ENCODE data around the gene COMT. TPM values are rescaled to one million over a fixed set of nuclear protein-coding genes. Genes with fewer than 3 reads are reported as not detected.

Gene COMT
- total RNA-seq, 1 donor = 50.4 TPM

DNA sequence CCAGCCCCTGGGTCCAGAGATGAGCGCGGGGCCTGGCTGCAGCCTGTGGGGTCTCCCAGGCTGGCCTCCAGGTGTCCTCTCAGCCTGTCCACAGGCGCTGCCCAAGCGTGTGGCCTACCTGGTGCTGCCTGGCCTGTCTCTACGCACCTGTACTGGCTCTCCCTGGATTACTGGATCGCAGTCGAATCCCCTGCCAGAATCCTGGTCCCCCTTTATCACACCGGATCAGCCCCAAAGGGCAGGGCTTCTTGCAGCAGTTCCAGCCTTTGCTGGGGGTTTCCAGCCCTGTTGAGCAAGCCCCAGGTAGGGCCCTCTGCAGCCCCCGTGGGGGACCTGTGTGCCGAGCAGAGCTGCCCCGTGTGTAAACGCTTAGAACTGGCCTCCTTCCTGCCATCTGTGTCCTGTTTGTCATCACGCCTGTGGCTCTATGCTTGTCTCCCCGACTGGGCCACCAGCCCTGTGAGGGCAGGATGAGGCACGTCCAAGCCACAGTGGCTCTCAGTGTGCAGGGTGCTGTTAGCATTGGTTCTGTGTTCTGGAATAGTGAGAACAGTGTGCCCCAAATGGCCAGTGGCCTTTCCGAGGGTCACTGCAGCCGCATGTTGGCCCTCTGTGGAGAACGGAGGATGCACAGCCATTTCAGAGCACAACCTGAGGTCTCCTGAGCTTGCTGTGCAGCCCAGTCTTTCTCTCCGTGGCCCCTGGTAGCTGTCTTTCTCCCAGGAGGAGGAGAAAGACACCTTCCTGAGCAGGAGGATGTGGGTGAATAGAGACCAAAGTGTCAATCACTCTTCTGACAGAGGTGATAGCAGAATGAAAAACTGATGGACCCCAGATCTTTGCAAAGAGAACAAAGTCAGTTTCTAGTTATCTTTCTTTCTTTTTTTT, 13.9 kb downstream of the COMT start:
- no peak overlapping the region for H3K4me3 ChIP-seq (ENCODE audit: low read length)
- H3K27me3 ChIP-seq (ENCODE audit: insufficient read depth, low read length) = no peaks in the 10 kb centered on the region
- no peaks in the 10 kb centered on the region for H3K9me3 ChIP-seq (ENCODE audit: low read depth, low read length)
- H3K4me1 ChIP-seq (ENCODE audit: insufficient read depth, low read length) = no peaks in the 10 kb centered on the region

DNA sequence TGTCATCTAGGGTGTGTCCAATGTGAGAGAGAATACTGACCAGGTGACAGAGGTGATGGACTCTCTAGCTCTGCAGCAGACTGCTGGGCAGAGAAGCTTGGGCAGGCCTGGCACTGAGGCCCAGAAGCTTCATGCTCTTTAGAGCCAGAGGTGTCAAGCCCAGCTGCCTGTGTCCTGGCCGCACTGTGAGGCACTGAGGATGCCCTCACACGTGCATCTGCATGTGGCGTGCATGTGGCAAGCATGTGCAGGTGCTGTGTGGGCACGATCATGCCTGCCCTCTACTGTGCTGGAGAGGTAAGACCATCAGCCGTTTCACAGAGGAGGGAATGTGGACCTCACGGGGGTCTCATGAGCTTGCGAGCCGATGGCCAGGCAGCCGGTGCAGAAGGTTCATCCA, 15.9 kb downstream of the COMT start:
- Histone ChIP-seq H3K27me3 (ENCODE audit: insufficient read depth, low read length) (no peaks in the 10 kb centered on the region), H3K4me1 (ENCODE audit: insufficient read depth, low read length) (no peaks in the 10 kb centered on the region), H3K4me3 (ENCODE audit: low read length) (no peak overlapping the region), H3K9me3 (ENCODE audit: low read depth, low read length) (no peaks in the 10 kb centered on the region)

DNA sequence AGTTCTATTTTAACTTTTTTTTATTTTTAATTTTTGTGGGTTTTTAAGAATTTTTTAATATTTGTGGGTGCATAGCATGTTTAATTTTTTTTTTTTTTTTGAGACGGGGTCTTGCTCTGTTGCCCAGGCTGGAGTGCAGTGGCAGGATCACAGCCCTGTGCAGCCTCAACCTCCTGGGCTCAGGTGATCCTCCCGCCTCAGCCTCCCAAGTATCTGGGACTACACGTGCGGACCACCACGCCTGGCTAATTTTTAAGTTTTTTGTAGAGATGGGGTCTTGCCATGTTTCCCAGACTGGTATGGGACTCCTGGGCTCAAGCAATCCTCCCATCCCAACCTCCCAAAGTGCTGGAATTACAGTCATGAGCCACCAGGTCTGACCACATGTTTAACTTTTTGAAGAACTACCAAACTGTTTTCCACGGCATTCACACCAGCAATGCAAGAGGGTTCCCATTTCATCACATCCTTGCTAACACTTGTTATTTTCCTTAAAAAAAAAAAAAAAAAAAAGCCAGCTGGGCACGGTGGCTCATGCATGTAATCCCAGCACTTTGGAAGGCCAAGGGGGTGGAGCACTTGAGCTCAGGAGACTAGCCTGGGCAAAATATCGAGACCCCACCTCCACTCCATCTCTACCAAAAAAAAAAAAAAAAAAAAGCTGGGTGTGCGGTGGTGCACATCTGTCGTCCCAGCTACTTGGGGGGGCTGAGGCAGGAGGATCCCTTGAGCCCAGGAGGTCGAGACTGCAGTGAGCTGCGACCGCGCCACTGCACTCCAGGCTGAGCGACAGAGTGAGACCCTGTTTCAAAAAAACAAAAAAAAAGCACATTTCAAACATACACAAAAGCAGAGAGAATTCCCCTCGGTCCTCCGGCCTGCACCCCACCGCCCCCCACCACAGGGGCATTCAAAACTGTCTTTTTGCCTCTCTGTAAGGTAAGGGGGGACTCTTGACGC, 16.8 kb downstream of the COMT start:
- Histone ChIP-seq H3K4me1 (ENCODE audit: insufficient read depth, low read length) (no peaks in the 10 kb centered on the region), H3K9me3 (ENCODE audit: low read depth, low read length) (no peaks in the 10 kb centered on the region), H3K4me3 (ENCODE audit: low read length) (no peak overlapping the region), H3K27me3 (ENCODE audit: insufficient read depth, low read length) (no peaks in the 10 kb centered on the region)

DNA sequence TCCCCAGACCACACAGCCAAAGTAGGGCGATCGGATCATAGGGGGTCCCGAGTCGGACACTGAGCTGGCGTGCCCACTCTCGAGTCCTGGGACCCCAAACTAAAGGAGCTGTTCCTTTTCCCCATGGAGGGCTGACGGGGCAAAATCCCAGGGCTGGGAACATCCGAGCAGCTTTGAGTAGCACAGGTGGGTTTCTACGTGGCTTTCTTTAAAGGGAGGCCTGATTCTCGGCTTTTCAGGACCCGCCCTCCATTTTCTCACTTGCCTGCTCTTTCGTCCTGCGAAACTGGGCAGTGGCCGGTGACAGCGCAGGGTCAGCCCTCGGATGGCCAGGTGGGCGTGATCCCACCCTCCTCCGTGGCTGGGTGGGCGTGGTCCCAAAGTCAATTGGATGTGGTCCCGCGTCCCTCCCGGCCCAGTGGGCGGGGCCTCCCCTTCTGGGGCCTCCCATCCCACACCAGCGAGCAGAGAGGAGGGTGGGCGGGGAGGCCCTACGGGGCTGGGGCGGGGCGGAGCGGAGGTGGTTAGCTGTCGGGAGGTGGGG, 17.5 kb downstream of the COMT start:
- H3K4me3 ChIP-seq (ENCODE audit: low read length) = no peak overlapping the region

DNA sequence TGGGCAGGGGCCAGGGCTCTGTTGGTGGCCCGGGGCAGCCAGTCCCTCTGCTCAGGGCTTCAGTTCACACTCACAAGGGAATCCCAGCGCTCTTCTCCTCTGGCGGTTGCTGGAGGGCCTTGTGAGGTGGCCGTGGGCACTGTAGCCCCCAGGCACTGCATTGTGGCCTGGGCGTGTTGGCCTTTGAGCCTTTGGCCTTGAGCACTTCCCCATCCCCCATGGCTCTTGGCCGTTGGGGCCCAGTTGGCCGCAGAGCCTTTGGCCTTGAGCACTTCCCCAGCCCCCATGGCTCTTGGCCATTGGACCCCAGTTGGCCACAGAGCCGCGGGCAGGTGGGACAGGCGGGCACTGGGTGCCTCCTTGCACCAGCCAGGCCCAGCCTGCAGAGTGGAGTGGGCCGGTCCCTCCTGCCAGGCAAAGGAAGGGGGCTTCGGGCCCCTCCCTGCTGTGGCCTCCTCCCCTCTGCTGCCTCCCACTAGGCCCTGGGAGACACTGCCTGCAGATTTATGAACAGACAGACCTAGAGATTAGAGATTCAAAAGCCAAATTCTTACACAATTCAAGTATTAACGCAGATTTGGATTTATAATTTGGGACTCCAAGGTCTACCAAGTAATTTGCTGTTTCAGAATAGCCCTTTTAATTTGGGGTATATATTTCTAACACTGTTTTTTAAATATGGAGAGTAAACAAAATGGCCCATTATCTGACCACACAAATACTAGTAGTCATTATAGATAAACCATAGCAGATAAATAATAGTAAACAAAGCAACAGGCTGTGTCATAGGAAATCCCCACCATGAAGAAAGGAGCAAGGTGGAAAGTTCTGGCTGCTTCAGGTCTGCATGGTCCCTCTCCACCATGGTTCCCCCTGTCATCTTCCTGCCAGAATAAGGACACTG, 18.3 kb downstream of the COMT start:
- H3K27me3 ChIP-seq (ENCODE audit: insufficient read depth, low read length) = no peaks in the 10 kb centered on the region
- H3K9me3 ChIP-seq (ENCODE audit: low read depth, low read length) = no peaks in the 10 kb centered on the region
- no peak overlapping the region for H3K4me3 ChIP-seq (ENCODE audit: low read length)
- H3K4me1 ChIP-seq (ENCODE audit: insufficient read depth, low read length) = no peaks in the 10 kb centered on the region

More for the DNA sequence above, 17.5 kb downstream of the COMT start:
- no peaks in the 10 kb centered on the region for H3K4me1 ChIP-seq (ENCODE audit: insufficient read depth, low read length)
- H3K9me3 ChIP-seq (ENCODE audit: low read depth, low read length) = no peaks in the 10 kb centered on the region
- no peaks in the 10 kb centered on the region for H3K27me3 ChIP-seq (ENCODE audit: insufficient read depth, low read length)

DNA sequence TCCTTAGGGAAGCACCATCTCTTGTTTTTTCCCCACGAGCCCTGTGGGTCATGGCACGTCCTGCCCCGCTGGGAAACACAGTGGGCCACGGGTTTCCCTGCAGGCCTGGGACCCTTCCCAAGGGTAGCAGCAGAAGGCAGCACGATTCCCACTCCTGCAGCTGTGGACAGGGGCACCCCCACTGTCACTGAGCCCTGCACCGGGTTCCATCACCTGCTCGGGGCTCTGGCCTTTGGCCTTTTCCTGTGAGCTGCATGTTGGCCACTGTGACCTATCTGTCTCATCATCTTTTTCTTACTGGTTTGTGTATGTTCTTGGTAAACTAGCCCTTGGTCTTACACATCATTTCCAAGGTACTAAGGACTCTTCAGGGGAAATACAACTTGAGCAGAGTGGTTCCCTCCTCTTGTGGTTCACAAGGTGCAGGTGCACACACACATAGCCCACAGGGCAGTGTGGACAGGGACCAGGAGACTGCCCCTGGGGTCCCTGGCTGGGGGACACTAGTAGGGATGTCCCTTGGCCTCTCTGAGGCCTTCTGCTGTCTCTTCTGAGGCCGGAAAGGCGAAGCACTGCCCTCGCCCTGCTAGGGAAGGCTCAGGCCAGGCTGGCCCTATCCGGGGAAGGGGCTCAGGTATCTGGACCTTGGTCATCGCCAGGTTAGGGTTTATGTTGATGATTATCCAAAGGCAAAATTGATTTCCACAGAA, 19.1 kb downstream of the COMT start:
- Histone ChIP-seq H3K27me3 (ENCODE audit: insufficient read depth, low read length) (no peaks in the 10 kb centered on the region), H3K4me3 (ENCODE audit: low read length) (no peak overlapping the region), H3K4me1 (ENCODE audit: insufficient read depth, low read length) (no peaks in the 10 kb centered on the region), H3K9me3 (ENCODE audit: low read depth, low read length) (no peaks in the 10 kb centered on the region)

DNA sequence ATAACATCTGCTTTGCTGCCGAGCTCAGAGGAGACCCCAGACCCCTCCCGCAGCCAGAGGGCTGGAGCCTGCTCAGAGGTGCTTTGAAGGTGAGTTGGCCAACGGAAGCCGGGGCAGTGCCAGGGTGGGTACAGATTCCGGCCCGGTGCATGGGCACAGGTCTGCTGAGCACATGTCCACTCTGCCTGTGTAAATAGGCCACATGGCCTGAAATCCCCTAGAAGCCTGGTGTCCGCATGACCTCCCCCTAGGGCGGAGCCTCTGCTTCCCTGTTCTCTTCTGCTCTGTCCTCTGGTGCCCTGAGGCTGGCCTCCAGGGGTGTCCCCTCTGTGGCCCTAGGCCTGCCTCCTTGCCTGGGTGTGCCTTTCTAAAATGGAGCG, 19.6 kb downstream of the COMT start:
- Histone ChIP-seq H3K27me3 (ENCODE audit: insufficient read depth, low read length) (no peaks in the 10 kb centered on the region), H3K4me3 (ENCODE audit: low read length) (no peak overlapping the region), H3K4me1 (ENCODE audit: insufficient read depth, low read length) (no peaks in the 10 kb centered on the region), H3K9me3 (ENCODE audit: low read depth, low read length) (no peaks in the 10 kb centered on the region)

DNA sequence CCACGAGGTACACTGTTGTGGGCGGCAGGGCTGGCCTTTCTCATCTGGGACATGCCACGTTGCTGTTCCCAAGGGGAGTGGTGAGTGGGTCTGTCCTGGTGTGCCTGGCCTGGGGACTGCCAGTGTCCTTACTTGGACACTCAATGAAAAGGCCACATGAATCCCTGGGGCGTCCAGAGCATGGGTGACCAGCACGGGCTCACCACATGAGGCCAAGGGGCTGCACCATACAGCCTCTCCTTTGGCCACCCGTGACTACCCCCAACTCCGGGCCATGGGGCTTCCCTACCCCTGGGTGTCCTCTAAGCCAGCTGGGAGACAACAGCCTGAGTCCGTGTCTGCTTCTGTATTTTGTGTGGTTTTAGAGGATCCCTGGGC, 20.3 kb downstream of the COMT start:
- no peak overlapping the region for H3K4me3 ChIP-seq (ENCODE audit: low read length)
- no peaks in the 10 kb centered on the region for H3K4me1 ChIP-seq (ENCODE audit: insufficient read depth, low read length)
- H3K27me3 ChIP-seq (ENCODE audit: insufficient read depth, low read length) = no peaks in the 10 kb centered on the region
- H3K9me3 ChIP-seq (ENCODE audit: low read depth, low read length) = no peaks in the 10 kb centered on the region

DNA sequence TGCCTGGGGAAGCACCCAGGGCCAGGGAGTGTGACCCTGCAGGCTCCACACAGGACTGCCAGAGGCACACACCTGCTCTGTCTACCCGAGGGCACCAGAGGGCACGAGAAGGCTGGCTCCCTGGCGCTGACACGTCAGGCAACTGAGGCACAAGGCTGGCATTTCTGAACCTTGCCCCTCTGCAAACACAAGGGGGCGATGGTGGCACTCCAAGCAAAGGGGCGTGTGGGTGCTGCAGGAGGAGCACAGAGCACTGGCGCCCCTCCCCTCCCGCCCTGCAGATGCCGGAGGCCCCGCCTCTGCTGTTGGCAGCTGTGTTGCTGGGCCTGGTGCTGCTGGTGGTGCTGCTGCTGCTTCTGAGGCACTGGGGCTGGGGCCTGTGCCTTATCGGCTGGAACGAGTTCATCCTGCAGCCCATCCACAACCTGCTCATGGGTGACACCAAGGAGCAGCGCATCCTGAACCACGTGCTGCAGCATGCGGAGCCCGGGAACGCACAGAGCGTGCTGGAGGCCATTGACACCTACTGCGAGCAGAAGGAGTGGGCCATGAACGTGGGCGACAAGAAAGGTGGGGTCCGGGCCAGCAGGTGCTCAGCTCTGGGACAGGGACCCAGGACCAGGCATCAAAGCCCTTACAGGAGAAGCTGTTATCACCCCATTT, 20.8 kb downstream of the COMT start:
- Histone ChIP-seq H3K4me3 (ENCODE audit: low read length) (no peak overlapping the region), H3K27me3 (ENCODE audit: insufficient read depth, low read length) (no peaks in the 10 kb centered on the region), H3K9me3 (ENCODE audit: low read depth, low read length) (no peaks in the 10 kb centered on the region), H3K4me1 (ENCODE audit: insufficient read depth, low read length) (no peaks in the 10 kb centered on the region)

DNA sequence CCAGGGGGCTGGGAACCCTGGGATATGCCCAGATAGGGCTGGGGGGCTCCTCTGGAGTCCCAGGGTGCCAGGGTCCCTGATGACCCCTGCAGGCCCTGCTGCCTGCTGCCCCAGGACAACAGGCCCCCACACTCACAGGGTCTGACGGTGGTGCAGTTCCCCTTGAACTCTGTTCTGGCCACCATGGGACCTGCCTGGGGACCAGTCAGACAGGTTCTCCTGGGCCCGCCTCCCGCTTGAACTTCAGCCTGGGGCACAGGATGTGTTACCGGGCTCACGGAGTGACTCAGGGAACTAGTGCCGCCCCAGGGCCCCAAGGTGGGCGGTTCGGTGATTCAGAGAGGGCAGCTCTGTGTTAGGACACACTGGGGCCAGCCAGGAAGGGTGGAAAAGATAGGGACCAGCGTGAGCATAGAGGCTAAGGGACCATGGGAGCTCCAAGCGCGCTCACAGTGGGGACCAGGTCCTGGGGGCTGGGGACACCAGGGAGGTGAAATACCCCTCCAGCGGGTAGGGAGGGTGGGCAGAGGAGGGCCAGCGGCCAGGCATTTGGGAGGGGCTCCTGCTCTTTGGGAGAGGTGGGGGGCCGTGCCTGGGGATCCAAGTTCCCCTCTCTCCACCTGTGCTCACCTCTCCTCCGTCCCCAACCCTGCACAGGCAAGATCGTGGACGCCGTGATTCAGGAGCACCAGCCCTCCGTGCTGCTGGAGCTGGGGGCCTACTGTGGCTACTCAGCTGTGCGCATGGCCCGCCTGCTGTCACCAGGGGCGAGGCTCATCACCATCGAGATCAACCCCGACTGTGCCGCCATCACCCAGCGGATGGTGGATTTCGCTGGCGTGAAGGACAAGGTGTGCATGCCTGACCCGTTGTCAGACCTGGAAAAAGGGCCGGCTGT, 21.6 kb downstream of the COMT start:
- no peaks in the 10 kb centered on the region for H3K9me3 ChIP-seq (ENCODE audit: low read depth, low read length)
- H3K4me1 ChIP-seq (ENCODE audit: insufficient read depth, low read length) = no peaks in the 10 kb centered on the region
- no peaks in the 10 kb centered on the region for H3K27me3 ChIP-seq (ENCODE audit: insufficient read depth, low read length)
- H3K4me3 ChIP-seq (ENCODE audit: low read length) = no peak overlapping the region

DNA sequence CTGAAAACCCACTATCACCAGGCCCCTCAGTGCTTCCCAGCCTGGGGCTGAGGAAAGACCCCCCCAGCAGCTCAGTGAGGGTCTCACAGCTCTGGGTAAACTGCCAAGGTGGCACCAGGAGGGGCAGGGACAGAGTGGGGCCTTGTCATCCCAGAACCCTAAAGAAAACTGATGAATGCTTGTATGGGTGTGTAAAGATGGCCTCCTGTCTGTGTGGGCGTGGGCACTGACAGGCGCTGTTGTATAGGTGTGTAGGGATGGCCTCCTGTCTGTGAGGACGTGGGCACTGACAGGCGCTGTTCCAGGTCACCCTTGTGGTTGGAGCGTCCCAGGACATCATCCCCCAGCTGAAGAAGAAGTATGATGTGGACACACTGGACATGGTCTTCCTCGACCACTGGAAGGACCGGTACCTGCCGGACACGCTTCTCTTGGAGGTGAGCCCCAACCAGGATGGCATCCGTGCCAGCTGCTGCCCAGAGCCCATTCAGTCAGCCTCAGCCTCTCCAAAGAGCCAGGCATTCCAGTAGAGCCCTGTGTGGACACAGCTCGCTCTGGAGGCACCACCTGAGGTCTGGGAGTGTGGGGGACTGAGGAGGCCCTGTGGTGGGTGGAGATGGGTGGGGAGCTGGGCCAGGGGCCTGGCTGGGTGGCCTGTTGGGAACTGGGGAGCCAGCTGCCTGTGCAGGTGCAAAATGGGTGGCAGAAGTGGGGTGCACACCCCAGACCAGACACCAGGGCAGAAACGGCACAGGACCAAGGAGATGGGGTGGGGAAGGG, 22.5 kb downstream of the COMT start:
- Histone ChIP-seq H3K27me3 (ENCODE audit: insufficient read depth, low read length) (no peaks in the 10 kb centered on the region), H3K9me3 (ENCODE audit: low read depth, low read length) (no peaks in the 10 kb centered on the region), H3K4me3 (ENCODE audit: low read length) (no peak overlapping the region), H3K4me1 (ENCODE audit: insufficient read depth, low read length) (no peaks in the 10 kb centered on the region)

DNA sequence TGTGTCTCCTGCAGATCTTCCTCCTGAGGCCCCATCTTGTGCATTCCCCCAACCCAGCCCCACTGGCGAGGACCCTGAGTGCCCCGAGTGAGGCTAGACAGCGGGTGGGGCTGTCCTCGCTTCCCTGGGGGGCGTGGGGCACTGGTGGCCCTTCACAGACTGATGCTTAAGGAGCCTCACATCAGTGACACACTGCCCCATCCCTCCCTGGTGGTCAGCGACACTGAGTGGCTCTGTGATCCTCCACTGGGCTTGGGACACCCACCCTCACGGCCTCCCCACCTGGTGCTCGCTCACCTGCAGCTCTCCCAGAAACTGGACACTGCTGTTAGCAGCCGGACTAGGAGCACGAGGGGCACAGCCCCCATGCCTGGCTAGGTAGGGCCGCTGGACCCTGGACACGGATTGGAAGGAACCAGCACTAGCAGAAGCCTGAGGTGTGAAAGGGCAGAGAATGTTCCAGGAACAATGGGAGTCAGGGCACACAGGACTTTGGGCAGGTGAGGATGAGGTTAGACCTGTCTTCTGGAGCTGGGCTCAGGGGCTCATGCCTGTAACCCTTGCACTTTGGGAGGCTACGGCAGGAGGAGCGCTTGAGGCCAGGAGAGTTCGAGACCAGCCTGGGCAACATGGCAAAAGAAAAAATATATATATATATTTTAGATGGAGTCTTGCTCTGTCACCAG, 23.3 kb downstream of the COMT start:
- Histone ChIP-seq H3K9me3 (ENCODE audit: low read depth, low read length) (no peaks in the 10 kb centered on the region), H3K27me3 (ENCODE audit: insufficient read depth, low read length) (no peaks in the 10 kb centered on the region), H3K4me3 (ENCODE audit: low read length) (no peak overlapping the region), H3K4me1 (ENCODE audit: insufficient read depth, low read length) (no peaks in the 10 kb centered on the region)
